T-helper 2 cell treated with Interferon-gamma antibody and Interleukin-4, amounts not matched to agents 100 ng/mL and 5 ng/mL, for 36 hours (primary cell): ENCODE data around the gene C1orf35. TPM values are rescaled to one million over a fixed set of nuclear protein-coding genes. Genes with fewer than 3 reads are reported as not detected.

Source experiments
- intact Hi-C: fragments of 100-400 bp; cut with micrococcal nuclease; formaldehyde crosslinking; loops from one replicate; pipeline ENCODE4 v1.15.1; 2023
- total RNA-seq: library from RNA; stranded (reverse); gene quantifications from 2 replicates; pipeline ENCODE4 v1.2.3, GENCODE V29; 2022

Gene C1orf35
- total RNA-seq, 1 donor from 2014 or later: 18.8 TPM

GRCh38 chr1:228066416-228066815 is 36.7 kb downstream of the C1orf35 start:
- intact Hi-C loops: no loop called here

- intact Hi-C loops: no loop called here
Measured at GRCh38 chr1:228065543-228066347, 37.4 kb downstream of the C1orf35 start.

- intact Hi-C loops: no loop called here
Measured at GRCh38 chr1:228064741-228065542, 38.2 kb downstream of the C1orf35 start.

GRCh38 chr1:228064296-228064695 is 38.8 kb downstream of the C1orf35 start:
- intact Hi-C loops: no loop called here

- intact Hi-C loops: no loop called here
Measured at GRCh38 chr1:228063251-228064191, 39.6 kb downstream of the C1orf35 start.

- intact Hi-C loops: no loop called here
Measured at GRCh38 chr1:228062812-228063211, 40.3 kb downstream of the C1orf35 start.

GRCh38 chr1:228062085-228062791 is 40.9 kb downstream of the C1orf35 start:
- intact Hi-C loops: no loop called here

- intact Hi-C loops: no loop called here
Measured at GRCh38 chr1:228061411-228062084, 41.6 kb downstream of the C1orf35 start.

GRCh38 chr1:228060458-228061190 is 42.5 kb downstream of the C1orf35 start:
- intact Hi-C loops: no loop called here

GRCh38 chr1:228059634-228060457 is 43.3 kb downstream of the C1orf35 start:
- intact Hi-C loops: loop anchor here (1.0 kb wide), 1 partner anchor 49 kb away; the partner anchor contains the start of gene MRPL55

- intact Hi-C loops: loop anchor here (1.0 kb wide), 1 partner anchor 50 kb away; the partner anchor contains the start of gene MRPL55
Measured at GRCh38 chr1:228058949-228059633, 44.0 kb downstream of the C1orf35 start.

- intact Hi-C loops: no loop called here
Measured at GRCh38 chr1:228058172-228058948, 44.8 kb downstream of the C1orf35 start.

Other genes starting within 250 kb of the C1orf35 start
- gene WNT9A, start 155.4 kb downstream of the C1orf35 start, total RNA-seq: 0.09 and 0.25 TPM in 2 replicates
- not detected in 2 replicates for gene WNT3A, start 96.3 kb downstream of the C1orf35 start, total RNA-seq
- gene ARF1, start 20.6 kb downstream of the C1orf35 start, total RNA-seq: 347 and 352 TPM in 2 replicates
- 35.9 and 36.2 TPM in 2 replicates for gene MRPL55, start 6.0 kb upstream of the C1orf35 start, total RNA-seq
- 240 and 247 TPM in 2 replicates for gene GUK1, start 37.0 kb upstream of the C1orf35 start, total RNA-seq
- gene GJC2, start 46.6 kb upstream of the C1orf35 start, total RNA-seq: 0.75 and 1.0 TPM in 2 replicates
- 7.9 and 8.3 TPM in 2 replicates for gene IBA57, start 62.5 kb upstream of the C1orf35 start, total RNA-seq
- gene OBSCN, start 104.7 kb upstream of the C1orf35 start, total RNA-seq: 21.6 and 23.1 TPM in 2 replicates